SK-N-SH (cell line): ENCODE data around the gene GAMT.

Experiments
- EP300 ChIP-seq, 2 experiments: IDR thresholded peaks; 2 replicates each; pipeline versions ENCODE4 v1.4.0 to v1.6.1; 2012; ENCODE audit warnings: borderline replicate concordance in 1 of 2, low read depth in 1 of 2, low read length in 1 of 2
- FOXM1 ChIP-seq: IDR thresholded peaks from 2 replicates; pipeline ENCODE4 v1.4.0; 2012; ENCODE audit warnings: low read depth, mild to moderate bottlenecking
- GABPA ChIP-seq: IDR thresholded peaks from 2 replicates; pipeline ENCODE4 v1.4.0; 2012; ENCODE audit warnings: low read depth, mild to moderate bottlenecking
- NFIC ChIP-seq: IDR thresholded peaks from 2 replicates; pipeline ENCODE4 v1.4.0; 2012; ENCODE audit warnings: borderline replicate concordance
- RFX5 ChIP-seq: IDR thresholded peaks from 2 replicates; pipeline ENCODE4 v1.6.1; 2012; ENCODE audit warnings: mild to moderate bottlenecking, improper control_type of control experiment, low read length
- TAF1 ChIP-seq: IDR thresholded peaks from 2 replicates; pipeline ENCODE4 v1.6.1; 2012; ENCODE audit warnings: low read depth, mild to moderate bottlenecking, low read length, moderate library complexity, borderline replicate concordance
- YY1 ChIP-seq: IDR thresholded peaks from 2 replicates; pipeline ENCODE4 v1.4.0; 2012; ENCODE audit warnings: low read depth, mild to moderate bottlenecking
- TF ChIP-seq, protein P1 (sequence below): fragments of 200-600 bp; sonication (generic); IDR thresholded peaks from 2 replicates; pipeline ENCODE4 v1.6.1; 2017; ENCODE audit warnings: antibody characterized with exemption, mild to moderate bottlenecking, moderate library complexity
- TF ChIP-seq, protein P2 (sequence below): IDR thresholded peaks from 2 replicates; pipeline ENCODE4; 2012

DNA sequence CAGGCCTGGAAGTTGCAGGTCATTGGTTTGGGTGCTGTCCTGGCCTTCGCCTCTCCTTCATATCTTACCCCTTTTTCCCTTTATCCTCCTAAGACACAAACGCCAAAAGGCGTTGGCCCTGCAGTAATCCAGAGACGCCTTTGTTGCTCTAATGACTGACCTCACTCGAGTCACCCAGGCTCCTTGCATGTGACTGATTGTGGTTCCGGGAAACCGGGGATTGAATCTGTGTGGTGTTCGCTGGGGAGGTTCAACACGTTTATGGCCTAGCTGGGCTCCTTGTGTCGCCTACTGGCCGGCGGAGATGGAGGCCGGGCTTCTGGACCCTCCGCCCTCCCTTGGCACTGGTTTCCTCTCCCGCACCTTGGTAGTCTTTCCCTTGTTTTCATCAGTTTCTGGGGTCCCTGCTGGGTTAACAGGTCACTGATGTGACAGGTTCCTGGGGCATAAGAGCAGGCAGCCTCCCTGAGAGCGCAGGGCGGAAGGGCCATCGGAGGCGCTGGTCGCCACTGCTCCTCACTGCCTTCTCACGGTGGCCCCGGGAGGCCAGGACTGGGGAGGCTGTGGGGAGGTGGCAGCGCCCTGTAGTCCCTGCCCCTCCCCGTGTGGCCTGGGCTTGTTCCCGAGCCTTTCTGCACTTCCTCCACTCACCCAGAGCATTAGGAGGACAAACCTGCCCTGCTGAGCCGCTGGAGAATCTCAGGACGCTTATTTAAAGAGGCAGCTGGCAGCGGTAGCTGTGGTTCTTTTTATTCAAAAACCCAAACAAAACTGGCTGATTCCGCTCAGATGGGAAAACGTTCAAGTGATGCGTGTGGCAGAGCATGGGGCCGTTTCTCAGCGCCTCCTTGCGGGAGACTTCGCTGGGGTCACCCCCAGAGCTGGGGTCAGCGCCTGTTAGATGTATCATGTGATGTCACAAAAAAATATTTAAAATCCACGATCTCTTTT, 35.7 kb downstream of the GAMT start:
- TF ChIP-seq, protein P1, sequence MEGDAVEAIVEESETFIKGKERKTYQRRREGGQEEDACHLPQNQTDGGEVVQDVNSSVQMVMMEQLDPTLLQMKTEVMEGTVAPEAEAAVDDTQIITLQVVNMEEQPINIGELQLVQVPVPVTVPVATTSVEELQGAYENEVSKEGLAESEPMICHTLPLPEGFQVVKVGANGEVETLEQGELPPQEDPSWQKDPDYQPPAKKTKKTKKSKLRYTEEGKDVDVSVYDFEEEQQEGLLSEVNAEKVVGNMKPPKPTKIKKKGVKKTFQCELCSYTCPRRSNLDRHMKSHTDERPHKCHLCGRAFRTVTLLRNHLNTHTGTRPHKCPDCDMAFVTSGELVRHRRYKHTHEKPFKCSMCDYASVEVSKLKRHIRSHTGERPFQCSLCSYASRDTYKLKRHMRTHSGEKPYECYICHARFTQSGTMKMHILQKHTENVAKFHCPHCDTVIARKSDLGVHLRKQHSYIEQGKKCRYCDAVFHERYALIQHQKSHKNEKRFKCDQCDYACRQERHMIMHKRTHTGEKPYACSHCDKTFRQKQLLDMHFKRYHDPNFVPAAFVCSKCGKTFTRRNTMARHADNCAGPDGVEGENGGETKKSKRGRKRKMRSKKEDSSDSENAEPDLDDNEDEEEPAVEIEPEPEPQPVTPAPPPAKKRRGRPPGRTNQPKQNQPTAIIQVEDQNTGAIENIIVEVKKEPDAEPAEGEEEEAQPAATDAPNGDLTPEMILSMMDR = no peak
- TF ChIP-seq, protein P2, sequence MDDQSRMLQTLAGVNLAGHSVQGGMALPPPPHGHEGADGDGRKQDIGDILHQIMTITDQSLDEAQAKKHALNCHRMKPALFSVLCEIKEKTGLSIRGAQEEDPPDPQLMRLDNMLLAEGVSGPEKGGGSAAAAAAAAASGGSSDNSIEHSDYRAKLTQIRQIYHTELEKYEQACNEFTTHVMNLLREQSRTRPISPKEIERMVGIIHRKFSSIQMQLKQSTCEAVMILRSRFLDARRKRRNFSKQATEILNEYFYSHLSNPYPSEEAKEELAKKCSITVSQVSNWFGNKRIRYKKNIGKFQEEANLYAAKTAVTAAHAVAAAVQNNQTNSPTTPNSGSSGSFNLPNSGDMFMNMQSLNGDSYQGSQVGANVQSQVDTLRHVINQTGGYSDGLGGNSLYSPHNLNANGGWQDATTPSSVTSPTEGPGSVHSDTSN = no peak
- no peak for TF ChIP-seq YY1
- no peak for TF ChIP-seq NFIC
- TF ChIP-seq TAF1 = no peak
- TF ChIP-seq GABPA = no peak
- TF ChIP-seq FOXM1 = no peak
- no peak for TF ChIP-seq EP300 (IDR thresholded peaks at IDR 0.05; ENCODE audit: borderline replicate concordance in 1 of 2, low read depth in 1 of 2, low read length in 1 of 2)
- TF ChIP-seq RFX5 = no peak
